HepG2 (cell line): ENCODE results near the gene EDC3. TPM values are rescaled to one million over a fixed set of nuclear protein-coding genes. Genes with fewer than 3 reads are reported as not detected.

Source experiments
- KDM2A ChIP-seq: sonication (generic); formaldehyde crosslinking; IDR thresholded peaks from 2 replicates; pipeline ENCODE4 v1.4.0; 2020; ENCODE audit warnings: low read depth, missing genetic modification reagents, borderline replicate concordance
- RARG ChIP-seq: sonication (generic); formaldehyde crosslinking; IDR thresholded peaks from 2 replicates; pipeline ENCODE4 v1.4.0; 2020; ENCODE audit warnings: low read depth, mild to moderate bottlenecking, missing genetic modification reagents
- polyA plus RNA-seq, 8 experiments: library from polyadenylated mRNA; depleted of rRNA in 3 of 8; stranded (reverse) in 7 of 8; unstranded in 1 of 8; fragments of >200 nt; fragmentation: Illumina TruSeq in 4 of 8; extraction: Trizol in 4 of 8; gene quantifications; 2 replicates each; pipeline versions ENCODE4 v1.2.1 to v1.2.3, GENCODE V29; 2011 to 2016; ENCODE audit warnings: low read depth in 4 of 8, missing spikeins in 1 of 8, mixed read lengths in 1 of 8; ENCODE audit not compliant: insufficient read depth in 1 of 8
- total RNA-seq, 5 experiments: library from RNA; depleted of rRNA; stranded (reverse); fragments of >200 nt; fragmentation: Illumina TruSeq; extraction: Trizol; gene quantifications; 2 replicates each; pipeline ENCODE4 v1.2.3, GENCODE V29; 2016; ENCODE audit warnings: low read depth in 1 of 5
- TF ChIP-seq, protein P1 (sequence below): sonication (generic); formaldehyde crosslinking; IDR thresholded peaks from 2 replicates; pipeline ENCODE4 v1.4.0; 2020; ENCODE audit warnings: mild to moderate bottlenecking, missing genetic modification reagents
- TF ChIP-seq, protein P2 (sequence below), 2 experiments: sonication (generic) in 1 of 2; formaldehyde crosslinking in 1 of 2; IDR thresholded peaks; 2 replicates each; pipeline versions ENCODE4 v1.4.0 to v1.6.1; 2018 to 2020; ENCODE audit warnings: missing genetic modification reagents in 2 of 2, borderline replicate concordance in 1 of 2, low read depth in 1 of 2, mild to moderate bottlenecking in 1 of 2, missing biosample characterization in 1 of 2

Gene EDC3
- total and polyA plus RNA-seq, 2 of the 13 experiments (the other 11 are each of a cell fraction or from before 2014, with no cell fraction given), result 17.4 to 32.0 TPM

DNA sequence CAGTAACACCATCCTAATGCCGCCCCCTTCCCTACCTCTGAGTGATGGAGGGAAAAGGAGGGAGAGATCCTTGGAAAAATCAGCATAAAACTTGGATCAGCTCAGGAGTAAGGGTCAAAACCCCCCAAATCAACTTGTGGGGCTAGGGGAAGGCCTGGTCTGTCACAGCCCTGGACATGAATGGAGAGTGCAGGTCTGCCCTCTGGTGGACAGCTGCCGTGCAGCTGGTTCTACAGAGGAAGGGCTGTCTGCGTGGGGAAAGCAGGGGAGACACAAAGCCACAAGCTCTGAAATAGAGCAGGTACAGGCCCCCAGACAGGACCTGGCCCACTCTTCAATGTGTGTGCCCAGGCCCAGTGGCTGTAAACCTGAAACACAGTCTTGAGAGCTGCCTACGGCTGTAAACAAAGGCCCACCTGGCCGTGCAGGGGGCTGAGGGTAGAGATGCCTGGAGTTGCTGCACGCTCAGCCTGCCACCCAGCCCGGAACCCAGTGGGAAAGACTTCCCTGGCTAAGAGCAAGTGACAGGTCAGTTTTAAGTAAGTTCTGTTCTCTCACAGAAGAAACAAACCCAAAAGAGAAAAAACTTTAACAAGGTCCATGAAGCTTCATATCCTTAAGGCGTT lies 63.8 kb downstream of the EDC3 start (continued):
- TF ChIP-seq, protein P1, sequence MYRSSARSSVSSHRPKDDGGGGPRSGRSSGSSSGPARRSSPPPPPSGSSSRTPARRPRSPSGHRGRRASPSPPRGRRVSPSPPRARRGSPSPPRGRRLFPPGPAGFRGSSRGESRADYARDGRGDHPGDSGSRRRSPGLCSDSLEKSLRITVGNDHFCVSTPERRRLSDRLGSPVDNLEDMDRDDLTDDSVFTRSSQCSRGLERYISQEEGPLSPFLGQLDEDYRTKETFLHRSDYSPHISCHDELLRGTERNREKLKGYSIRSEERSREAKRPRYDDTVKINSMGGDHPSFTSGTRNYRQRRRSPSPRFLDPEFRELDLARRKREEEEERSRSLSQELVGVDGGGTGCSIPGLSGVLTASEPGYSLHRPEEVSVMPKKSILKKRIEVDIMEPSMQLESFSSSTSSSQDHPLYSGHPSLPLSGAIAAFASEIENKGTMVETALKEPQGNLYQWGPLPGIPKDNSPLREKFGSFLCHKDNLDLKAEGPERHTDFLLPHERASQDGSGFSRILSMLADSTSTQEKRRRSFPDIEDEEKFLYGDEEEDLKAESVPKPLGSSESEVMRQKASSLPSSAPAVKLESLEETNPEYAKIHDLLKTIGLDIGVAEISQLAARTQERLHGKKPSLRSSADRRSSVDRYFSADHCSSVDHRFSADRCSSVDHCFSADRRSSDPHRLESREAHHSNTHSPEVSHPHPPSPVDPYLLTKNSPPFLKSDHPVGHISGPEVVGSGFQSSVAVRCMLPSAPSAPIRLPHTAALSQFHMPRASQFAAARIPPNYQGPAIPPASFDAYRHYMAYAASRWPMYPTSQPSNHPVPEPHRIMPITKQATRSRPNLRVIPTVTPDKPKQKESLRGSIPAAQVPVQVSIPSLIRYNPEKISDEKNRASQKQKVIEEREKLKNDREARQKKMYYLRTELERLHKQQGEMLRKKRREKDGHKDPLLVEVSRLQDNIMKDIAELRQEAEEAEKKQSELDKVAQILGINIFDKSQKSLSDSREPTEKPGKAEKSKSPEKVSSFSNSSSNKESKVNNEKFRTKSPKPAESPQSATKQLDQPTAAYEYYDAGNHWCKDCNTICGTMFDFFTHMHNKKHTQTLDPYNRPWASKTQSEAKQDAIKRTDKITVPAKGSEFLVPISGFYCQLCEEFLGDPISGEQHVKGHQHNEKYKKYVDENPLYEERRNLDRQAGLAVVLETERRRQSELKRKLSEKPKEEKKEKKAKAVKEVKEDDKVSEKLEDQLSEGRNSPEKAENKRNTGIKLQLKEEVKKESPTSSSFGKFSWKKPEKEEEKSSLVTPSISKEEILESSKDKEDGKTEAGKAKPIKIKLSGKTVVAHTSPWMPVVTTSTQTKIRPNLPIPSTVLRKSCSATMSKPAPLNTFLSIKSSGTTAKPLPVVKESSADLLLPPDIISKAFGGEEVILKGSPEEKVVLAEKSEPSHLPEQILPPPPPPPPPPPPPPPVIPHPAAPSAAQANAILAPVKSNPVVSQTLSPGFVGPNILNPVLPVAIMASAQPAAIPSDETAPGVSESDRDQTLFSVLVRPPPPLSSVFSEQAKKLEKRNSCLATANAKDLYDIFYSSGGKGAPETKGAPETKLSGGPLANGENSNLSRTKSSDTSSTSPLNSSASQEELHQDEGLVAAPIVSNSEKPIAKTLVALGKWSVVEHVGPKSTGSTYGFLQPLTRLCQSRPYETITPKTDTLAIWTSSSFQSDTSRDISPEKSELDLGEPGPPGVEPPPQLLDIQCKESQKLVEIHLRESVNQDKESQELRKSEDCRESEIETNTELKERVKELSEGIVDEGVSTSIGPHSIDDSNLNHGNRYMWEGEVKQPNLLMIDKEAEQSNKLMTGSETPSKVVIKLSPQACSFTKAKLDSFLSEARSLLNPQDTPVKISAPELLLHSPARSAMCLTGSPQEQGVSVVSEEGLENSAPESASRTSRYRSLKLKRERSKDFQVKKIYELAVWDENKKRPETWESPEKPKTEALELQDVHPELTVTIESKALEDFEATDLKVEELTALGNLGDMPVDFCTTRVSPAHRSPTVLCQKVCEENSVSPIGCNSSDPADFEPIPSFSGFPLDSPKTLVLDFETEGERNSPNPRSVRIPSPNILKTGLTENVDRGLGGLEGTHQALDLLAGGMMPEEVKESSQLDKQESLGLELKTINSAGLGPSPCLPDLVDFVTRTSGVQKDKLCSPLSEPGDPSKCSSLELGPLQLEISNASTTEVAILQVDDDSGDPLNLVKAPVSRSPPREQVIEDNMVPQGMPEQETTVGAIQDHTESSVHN (CRISPR knock-in tag), result 0 out of 2 replicates have a peak, but pooled peaks have one; percentile 14
- TF ChIP-seq, protein P2, sequence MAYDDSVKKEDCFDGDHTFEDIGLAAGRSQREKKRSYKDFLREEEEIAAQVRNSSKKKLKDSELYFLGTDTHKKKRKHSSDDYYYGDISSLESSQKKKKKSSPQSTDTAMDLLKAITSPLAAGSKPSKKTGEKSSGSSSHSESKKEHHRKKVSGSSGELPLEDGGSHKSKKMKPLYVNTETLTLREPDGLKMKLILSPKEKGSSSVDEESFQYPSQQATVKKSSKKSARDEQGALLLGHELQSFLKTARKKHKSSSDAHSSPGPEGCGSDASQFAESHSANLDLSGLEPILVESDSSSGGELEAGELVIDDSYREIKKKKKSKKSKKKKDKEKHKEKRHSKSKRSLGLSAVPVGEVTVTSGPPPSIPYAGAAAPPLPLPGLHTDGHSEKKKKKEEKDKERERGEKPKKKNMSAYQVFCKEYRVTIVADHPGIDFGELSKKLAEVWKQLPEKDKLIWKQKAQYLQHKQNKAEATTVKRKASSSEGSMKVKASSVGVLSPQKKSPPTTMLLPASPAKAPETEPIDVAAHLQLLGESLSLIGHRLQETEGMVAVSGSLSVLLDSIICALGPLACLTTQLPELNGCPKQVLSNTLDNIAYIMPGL (CRISPR knock-in tag; IDR thresholded peaks at IDR 0.05; ENCODE audit: borderline replicate concordance in 1 of 2, low read depth in 1 of 2), result 0 out of 4 replicates have a peak, but pooled peaks of 1 of the 2 experiments have one; percentile 26
- no peak for TF ChIP-seq RARG
- TF ChIP-seq KDM2A (CRISPR knock-in tag), result 0 out of 2 replicates have a peak, but pooled peaks have one; percentile 20
- TF ChIP-seq, all 625 proteins: peak for 18
